SK-N-SH treated with all-trans-retinoic acid at 6 μM for 48 hours (cell line): Measurements from ENCODE around the gene TUBGCP4.

Experiments
- ARNTL ChIP-seq: fragments of 450-650 bp; formaldehyde crosslinking; IDR thresholded peaks from 2 replicates; pipeline ENCODE4 v1.5.0; 2020; ENCODE audit warnings: low read depth, mild to moderate bottlenecking, moderate library complexity, borderline replicate concordance
- CSDC2 ChIP-seq: fragments of 250-450 bp; sonication (Bioruptor Pico); IDR thresholded peaks from 2 replicates; pipeline ENCODE4 v1.5.0; 2020; ENCODE audit warnings: mild to moderate bottlenecking, moderate library complexity
- GLIS3 ChIP-seq: fragments of 250-450 bp; sonication (Bioruptor Pico); IDR thresholded peaks from 2 replicates; pipeline ENCODE4 v1.5.0; 2020; ENCODE audit warnings: mild to moderate bottlenecking, moderate library complexity
- PPARA ChIP-seq: fragments of 250-450 bp; sonication (Bioruptor Pico); IDR thresholded peaks from 2 replicates; pipeline ENCODE4 v1.5.0; 2020; ENCODE audit warnings: mild to moderate bottlenecking, borderline replicate concordance
- RARB ChIP-seq: fragments of 250-450 bp; sonication (Bioruptor Pico); IDR thresholded peaks from 2 replicates; pipeline ENCODE4 v1.8.0; 2021; ENCODE audit warnings: mild to moderate bottlenecking, moderate library complexity
- TOX ChIP-seq: fragments of 250-450 bp; sonication (Bioruptor Pico); IDR thresholded peaks from 2 replicates; pipeline ENCODE4 v1.8.0; 2021; ENCODE audit warnings: mild to moderate bottlenecking, moderate library complexity, borderline replicate concordance
- ZC3H10 ChIP-seq: fragments of 250-450 bp; sonication (Bioruptor Pico); IDR thresholded peaks from 2 replicates; pipeline ENCODE4 v1.5.1; 2021; ENCODE audit warnings: mild to moderate bottlenecking, moderate library complexity
- ZFP3 ChIP-seq: fragments of 250-450 bp; sonication (Bioruptor Pico); IDR thresholded peaks from 2 replicates; pipeline ENCODE4 v1.5.0; 2020; ENCODE audit warnings: mild to moderate bottlenecking, moderate library complexity
- ZFP30 ChIP-seq: fragments of 450-650 bp; formaldehyde crosslinking; IDR thresholded peaks from 2 replicates; pipeline ENCODE4 v1.5.0; 2022; ENCODE audit warnings: mild to moderate bottlenecking, moderate library complexity
- TF ChIP-seq, protein P1 (sequence below): fragments of 250-450 bp; sonication (Bioruptor Pico); IDR thresholded peaks from 2 replicates; pipeline ENCODE4 v1.8.0; 2020; ENCODE audit warnings: mild to moderate bottlenecking, moderate library complexity, borderline replicate concordance

DNA sequence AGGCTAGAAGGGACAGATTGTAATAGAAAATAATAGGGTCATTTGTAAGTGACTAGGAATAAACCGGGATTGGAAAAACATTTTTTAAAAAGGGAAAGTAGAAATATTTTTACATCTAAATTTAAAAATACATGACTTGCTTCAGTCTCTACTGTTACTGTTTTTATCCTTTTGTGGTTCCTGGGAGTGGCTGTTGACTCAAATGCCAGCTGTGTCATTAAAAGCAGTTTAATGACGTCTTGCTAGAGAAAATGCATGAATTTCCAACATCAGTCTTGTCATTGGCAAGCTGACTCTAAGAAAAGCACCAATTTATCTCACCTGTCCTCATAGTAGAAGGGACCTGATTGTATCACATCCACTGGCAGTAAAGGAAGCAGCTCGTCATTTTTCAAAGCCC, 23.8 kb upstream of the TUBGCP4 start:
- no peak for TF ChIP-seq ARNTL (CRISPR knock-in tag)
- no peak for TF ChIP-seq ZFP3 (CRISPR knock-in tag)
- TF ChIP-seq, protein P1, sequence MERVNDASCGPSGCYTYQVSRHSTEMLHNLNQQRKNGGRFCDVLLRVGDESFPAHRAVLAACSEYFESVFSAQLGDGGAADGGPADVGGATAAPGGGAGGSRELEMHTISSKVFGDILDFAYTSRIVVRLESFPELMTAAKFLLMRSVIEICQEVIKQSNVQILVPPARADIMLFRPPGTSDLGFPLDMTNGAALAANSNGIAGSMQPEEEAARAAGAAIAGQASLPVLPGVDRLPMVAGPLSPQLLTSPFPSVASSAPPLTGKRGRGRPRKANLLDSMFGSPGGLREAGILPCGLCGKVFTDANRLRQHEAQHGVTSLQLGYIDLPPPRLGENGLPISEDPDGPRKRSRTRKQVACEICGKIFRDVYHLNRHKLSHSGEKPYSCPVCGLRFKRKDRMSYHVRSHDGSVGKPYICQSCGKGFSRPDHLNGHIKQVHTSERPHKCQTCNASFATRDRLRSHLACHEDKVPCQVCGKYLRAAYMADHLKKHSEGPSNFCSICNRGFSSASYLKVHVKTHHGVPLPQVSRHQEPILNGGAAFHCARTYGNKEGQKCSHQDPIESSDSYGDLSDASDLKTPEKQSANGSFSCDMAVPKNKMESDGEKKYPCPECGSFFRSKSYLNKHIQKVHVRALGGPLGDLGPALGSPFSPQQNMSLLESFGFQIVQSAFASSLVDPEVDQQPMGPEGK (CRISPR knock-in tag): no peak
- TF ChIP-seq RARB (CRISPR knock-in tag): no peak
- TF ChIP-seq ZFP30 (CRISPR knock-in tag): no peak
- no peak for TF ChIP-seq ZC3H10 (CRISPR knock-in tag)
- TF ChIP-seq GLIS3 (CRISPR knock-in tag): no peak
- no peak for TF ChIP-seq CSDC2
- no peak for TF ChIP-seq TOX (CRISPR knock-in tag)
- no peak for TF ChIP-seq PPARA (CRISPR knock-in tag)
